Panc1 (cell line): ENCODE measurements around the gene SYNRG. TPM values are rescaled to one million over a fixed set of nuclear protein-coding genes. Genes with fewer than 3 reads are reported as not detected.

Source experiments
- ATAC-seq: fragments of 200-7000 bp; cut with Tn5 transposase; 2 replicates; pipeline ENCODE4 v1.9.1; 2020; ENCODE audit warnings: mild to moderate bottlenecking, moderate library complexity
- BruUV-seq: library from RNA; stranded (reverse); fragments of 400-500 nt; replicated peaks from 2 replicates; lab custom pipeline; 2021; lab: Mats Ljungman, UMichigan
- CTCF ChIA-PET: fragments of 300-600 bp; sonication (Branson Sonifier 250); formaldehyde crosslinking; loops from one replicate; lab custom pipeline; 2022; ENCODE audit warnings: antibody characterized with exemption; lab: Charles Lee
- POLR2A ChIA-PET: fragments of 300-600 bp; sonication (Branson Sonifier 250); formaldehyde crosslinking; loops from one replicate; lab custom pipeline; 2022; ENCODE audit warnings: antibody characterized with exemption; lab: Charles Lee
- DNase-seq: peaks from one replicate; pipeline ENCODE4 v3.0.0-alpha.2; 2010; ENCODE audit warnings: low read depth, low spot score
- H3K27ac ChIP-seq: 2 replicates; pipeline ENCODE4 v1.5.1; 2011; ENCODE audit warnings: mild to moderate bottlenecking, low read length, inconsistent platforms
- H3K27me3 ChIP-seq: fragments of 200-500 bp; sonication (Bioruptor generic); 2 replicates; pipeline ENCODE4 v1.6.0; 2014; ENCODE audit warnings: low read length, inconsistent platforms; ENCODE audit not compliant: control insufficient read depth, insufficient read depth
- H3K36me3 ChIP-seq: fragments of 200-500 bp; sonication (Bioruptor generic); 2 replicates; pipeline ENCODE4 v1.5.1; 2014; ENCODE audit warnings: inconsistent platforms, mild to moderate bottlenecking, low read length, moderate library complexity; ENCODE audit not compliant: control insufficient read depth, insufficient read depth
- H3K4me1 ChIP-seq: 2 replicates; pipeline ENCODE4 v1.5.1; 2011; ENCODE audit warnings: inconsistent platforms, mild to moderate bottlenecking, low read length, moderate library complexity; ENCODE audit not compliant: control insufficient read depth, insufficient read depth
- H3K4me3 ChIP-seq, 2 experiments: 2 replicates each; pipeline ENCODE4 v1.5.1; 2011 to 2012; ENCODE audit warnings: low read depth in 2 of 2, low read length in 2 of 2, mild to moderate bottlenecking in 2 of 2, inconsistent platforms in 1 of 2, moderate library complexity in 1 of 2
- H3K9me3 ChIP-seq: fragments of 200-500 bp; sonication (Bioruptor generic); 2 replicates; pipeline ENCODE4 v1.5.1; 2014; ENCODE audit warnings: low read depth, mild to moderate bottlenecking, inconsistent platforms, low read length, moderate library complexity; ENCODE audit not compliant: control insufficient read depth, insufficient read depth
- CTCF ChIP-seq: fragments of 450-650 bp; IDR thresholded peaks from 2 replicates; pipeline ENCODE4 v1.5.1; 2017; ENCODE audit warnings: mild to moderate bottlenecking
- POLR2AphosphoS5 ChIP-seq: IDR thresholded peaks from 2 replicates; pipeline ENCODE4 v1.6.1; 2012; ENCODE audit warnings: mild to moderate bottlenecking, low read depth, low read length, moderate library complexity
- SIN3A ChIP-seq: IDR thresholded peaks from 2 replicates; pipeline ENCODE4 v1.6.1; 2012; ENCODE audit warnings: low read depth, mild to moderate bottlenecking, low read length, moderate library complexity, borderline replicate concordance; ENCODE audit not compliant: insufficient read depth
- TCF7L2 ChIP-seq: IDR thresholded peaks from 2 replicates; pipeline ENCODE4 v1.6.1; 2011; ENCODE audit warnings: mild to moderate bottlenecking, low read depth, low read length, inconsistent platforms
- in situ Hi-C: cut with HindIII; loops from 2 replicates; pipeline ENCODE4 v1.10.0; 2016; ENCODE audit warnings: low sequenced_read_pairs, low pct_unique_long_range_greater_than_20kb
- intact Hi-C: fragments of 100-400 bp; cut with micrococcal nuclease; formaldehyde crosslinking; loops from one replicate; pipeline ENCODE4 v1.10.0; 2022; ENCODE audit not compliant: unreplicated experiment
- total RNA-seq: library from RNA; stranded (reverse); gene quantifications from one replicate; pipeline ENCODE4 v1.2.1, GENCODE V29; 2021; ENCODE audit not compliant: unreplicated experiment
- TF ChIP-seq, protein P1 (sequence below), 2 experiments: IDR thresholded peaks; 2 replicates each; pipeline ENCODE4 v1.6.1; 2011 to 2012; ENCODE audit warnings: low read depth in 2 of 2, control low read depth in 1 of 2, low read length in 1 of 2, mild to moderate bottlenecking in 1 of 2, moderate library complexity in 1 of 2; ENCODE audit not compliant: insufficient read depth in 1 of 2

Gene SYNRG
- total RNA-seq, 1 experiment from 2014 or later = 30.8 TPM

GRCh38 chr17:37605081-37605480 lies 4.1 kb downstream of the SYNRG start:
- DNase-seq = no peak
- H3K9me3 ChIP-seq = no peaks in the 10 kb centered on the region
- no TSS peak for BruUV-seq
- TF ChIP-seq TCF7L2 (no peak), CTCF (no peak), SIN3A (no peak), POLR2AphosphoS5 (no peak)
- TF ChIP-seq, protein P1, sequence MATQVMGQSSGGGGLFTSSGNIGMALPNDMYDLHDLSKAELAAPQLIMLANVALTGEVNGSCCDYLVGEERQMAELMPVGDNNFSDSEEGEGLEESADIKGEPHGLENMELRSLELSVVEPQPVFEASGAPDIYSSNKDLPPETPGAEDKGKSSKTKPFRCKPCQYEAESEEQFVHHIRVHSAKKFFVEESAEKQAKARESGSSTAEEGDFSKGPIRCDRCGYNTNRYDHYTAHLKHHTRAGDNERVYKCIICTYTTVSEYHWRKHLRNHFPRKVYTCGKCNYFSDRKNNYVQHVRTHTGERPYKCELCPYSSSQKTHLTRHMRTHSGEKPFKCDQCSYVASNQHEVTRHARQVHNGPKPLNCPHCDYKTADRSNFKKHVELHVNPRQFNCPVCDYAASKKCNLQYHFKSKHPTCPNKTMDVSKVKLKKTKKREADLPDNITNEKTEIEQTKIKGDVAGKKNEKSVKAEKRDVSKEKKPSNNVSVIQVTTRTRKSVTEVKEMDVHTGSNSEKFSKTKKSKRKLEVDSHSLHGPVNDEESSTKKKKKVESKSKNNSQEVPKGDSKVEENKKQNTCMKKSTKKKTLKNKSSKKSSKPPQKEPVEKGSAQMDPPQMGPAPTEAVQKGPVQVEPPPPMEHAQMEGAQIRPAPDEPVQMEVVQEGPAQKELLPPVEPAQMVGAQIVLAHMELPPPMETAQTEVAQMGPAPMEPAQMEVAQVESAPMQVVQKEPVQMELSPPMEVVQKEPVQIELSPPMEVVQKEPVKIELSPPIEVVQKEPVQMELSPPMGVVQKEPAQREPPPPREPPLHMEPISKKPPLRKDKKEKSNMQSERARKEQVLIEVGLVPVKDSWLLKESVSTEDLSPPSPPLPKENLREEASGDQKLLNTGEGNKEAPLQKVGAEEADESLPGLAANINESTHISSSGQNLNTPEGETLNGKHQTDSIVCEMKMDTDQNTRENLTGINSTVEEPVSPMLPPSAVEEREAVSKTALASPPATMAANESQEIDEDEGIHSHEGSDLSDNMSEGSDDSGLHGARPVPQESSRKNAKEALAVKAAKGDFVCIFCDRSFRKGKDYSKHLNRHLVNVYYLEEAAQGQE (IDR thresholded peaks at IDR 0.05; ENCODE audit: insufficient read depth in 1 of 2, low read depth in 2 of 2, low read length in 1 of 2) = no peak
- no peak for ATAC-seq
- CTCF ChIA-PET = no interaction called here
- no peak overlapping the region for H3K27ac ChIP-seq
- H3K4me1 ChIP-seq = peaks cover 6% of the 10 kb centered on the region
- POLR2A ChIA-PET = no interaction called here
- H3K36me3 ChIP-seq = no peaks in the 10 kb centered on the region; the same call in none of the 2 replicates
- H3K27me3 ChIP-seq = no peaks in the 10 kb centered on the region
- intact Hi-C loops = no loop called here
- in situ Hi-C loops = no loop called here
- H3K4me3 ChIP-seq = no peak overlapping the region

- Histone ChIP-seq H3K27me3 (no peaks in the 10 kb centered on the region), H3K4me1 (peaks cover 6% of the 10 kb centered on the region), H3K9me3 (no peaks in the 10 kb centered on the region), H3K36me3 (peaks cover 3% of the 10 kb centered on the region), H3K4me3 (no peak overlapping the region), H3K27ac (no peak overlapping the region)
- in situ Hi-C loops (no loop called here), intact Hi-C loops (no loop called here)
- TF ChIP-seq TCF7L2 (no peak), CTCF (no peak), SIN3A (no peak), POLR2AphosphoS5 (no peak)
- TF ChIP-seq, protein P1 (IDR thresholded peaks at IDR 0.05; ENCODE audit: insufficient read depth in 1 of 2, low read depth in 2 of 2, low read length in 1 of 2) = no peak
- ChIA-PET CTCF (interaction anchor here (0.6 kb wide), 1 partner anchor 212 kb away, joined by 14 read pairs; no protein-coding TSS in a partner anchor), POLR2A (no interaction called here)
- no peak for DNase-seq
- no peak for ATAC-seq
- no TSS peak for BruUV-seq
Measured at GRCh38 chr17:37604556-37604955, 4.7 kb downstream of the SYNRG start.
